ENCODE data around the gene MYRIP.

DNA sequence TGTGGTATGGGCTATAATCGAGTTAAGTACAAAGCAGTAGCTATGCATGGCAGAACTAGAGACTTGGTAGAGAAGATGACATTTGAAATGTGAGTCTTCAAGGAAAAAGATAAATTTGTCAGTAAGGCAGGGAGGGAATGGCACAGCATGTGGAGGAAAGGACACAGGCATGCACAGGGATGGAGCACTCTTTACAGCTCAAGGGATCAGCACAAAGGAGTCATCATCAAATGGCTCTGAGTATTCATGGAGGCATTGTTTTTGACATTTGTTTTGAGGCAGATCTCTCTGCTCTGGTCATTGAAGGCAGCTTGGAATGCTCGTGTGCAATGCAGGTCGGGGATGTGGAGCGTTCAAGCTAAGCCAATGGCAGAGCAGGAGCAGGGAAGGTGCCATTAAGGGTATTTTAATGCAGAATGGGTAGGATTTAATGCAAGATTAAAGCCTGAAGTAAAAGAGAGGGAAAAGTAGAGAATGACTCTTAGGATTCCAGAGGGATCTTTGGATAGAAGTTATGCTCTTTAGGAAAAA is 213.0 kb downstream of the MYRIP start:
- TF ChIP-seq CTCF (IDR thresholded peaks at IDR 0.05; ENCODE audit: low read depth, low read length, poor library complexity, severe bottlenecking) (no peak), EZH2phosphoT487 (IDR thresholded peaks at IDR 0.05; ENCODE audit: borderline replicate concordance, low read length) (no peak)

All from DOHH2 (cell line).